ELF-1 (cell line): ENCODE results near the gene SLC16A3.

Experiments
- DNase-seq: peaks from one replicate; pipeline ENCODE4 v3.0.0-alpha.2; 2016; ENCODE audit warnings: low read depth, low spot score

The SLC16A3 gene

DNA sequence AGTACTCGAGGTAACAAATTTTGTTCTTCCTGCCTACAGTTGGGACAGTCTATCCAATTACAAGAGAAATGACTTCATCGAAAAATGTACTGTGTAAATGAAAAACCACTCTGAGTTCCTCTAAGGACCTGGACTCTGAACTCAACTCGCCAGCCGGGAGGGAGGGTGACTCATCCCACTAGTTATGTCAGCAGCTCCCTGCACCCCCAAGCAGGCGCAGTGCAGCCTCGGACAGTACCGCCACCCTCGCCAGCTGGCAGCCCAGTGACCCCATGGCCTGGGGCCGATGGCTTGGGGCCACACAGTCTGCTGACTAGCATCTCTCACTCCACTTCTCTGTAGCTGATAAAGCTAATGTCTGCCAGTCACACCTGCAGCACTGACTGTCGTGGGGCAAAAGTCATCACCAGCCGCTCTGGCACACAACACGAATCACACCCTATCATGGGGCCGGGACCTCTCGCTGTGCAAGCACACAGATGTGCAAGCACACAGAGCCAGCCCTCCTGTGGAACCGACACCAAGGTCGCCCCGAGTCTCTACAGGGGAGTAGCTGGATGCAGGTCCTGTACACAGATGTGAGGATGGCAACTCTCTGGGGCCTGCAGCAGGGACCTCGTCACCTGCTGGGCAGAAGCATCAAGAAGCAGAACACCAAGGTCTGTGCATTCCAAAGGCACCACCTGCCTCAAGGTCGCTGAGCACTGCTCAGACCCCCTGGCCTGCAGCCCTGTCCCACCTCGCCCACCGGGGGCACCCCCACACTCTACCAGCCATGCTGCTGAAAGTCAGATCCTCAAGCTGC lies 38.9 kb downstream of the SLC16A3 start:
- DNase-seq = no peak

DNA sequence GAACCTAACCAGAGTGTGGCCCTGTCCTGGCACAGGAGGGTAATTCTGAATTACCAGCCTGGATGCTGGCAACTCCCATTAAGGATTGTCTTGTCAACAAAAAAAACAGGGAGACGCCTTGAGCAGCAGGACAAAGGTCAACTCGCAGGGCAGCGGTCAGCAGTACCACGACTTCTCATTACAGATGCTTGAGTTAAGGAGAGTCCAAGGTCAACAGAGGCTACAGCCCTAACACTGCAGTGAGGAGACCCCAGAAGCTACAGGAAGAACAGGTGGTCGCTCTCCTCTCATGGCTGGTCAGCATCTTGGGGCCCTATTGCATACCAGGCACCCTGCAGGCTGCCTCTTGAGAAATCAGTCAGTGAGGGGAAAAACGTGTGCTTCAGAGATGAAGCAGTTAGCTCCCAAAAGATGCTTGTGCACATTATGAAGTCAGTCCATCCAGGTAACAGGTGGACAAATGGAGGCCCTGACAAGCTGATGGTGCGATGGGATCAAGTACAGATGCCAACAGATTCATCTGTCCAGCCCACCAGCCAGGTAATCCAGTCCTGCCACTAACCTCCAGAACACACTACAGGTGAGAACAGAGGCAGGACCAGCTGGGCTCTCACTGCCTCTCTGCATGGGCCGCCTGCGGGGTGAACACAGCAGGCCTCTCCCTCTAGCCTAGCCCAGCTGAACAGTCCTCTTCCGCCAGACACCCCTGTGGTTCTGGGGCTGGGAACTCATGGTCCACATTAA lies 40.5 kb downstream of the SLC16A3 start:
- no peak for DNase-seq

DNA sequence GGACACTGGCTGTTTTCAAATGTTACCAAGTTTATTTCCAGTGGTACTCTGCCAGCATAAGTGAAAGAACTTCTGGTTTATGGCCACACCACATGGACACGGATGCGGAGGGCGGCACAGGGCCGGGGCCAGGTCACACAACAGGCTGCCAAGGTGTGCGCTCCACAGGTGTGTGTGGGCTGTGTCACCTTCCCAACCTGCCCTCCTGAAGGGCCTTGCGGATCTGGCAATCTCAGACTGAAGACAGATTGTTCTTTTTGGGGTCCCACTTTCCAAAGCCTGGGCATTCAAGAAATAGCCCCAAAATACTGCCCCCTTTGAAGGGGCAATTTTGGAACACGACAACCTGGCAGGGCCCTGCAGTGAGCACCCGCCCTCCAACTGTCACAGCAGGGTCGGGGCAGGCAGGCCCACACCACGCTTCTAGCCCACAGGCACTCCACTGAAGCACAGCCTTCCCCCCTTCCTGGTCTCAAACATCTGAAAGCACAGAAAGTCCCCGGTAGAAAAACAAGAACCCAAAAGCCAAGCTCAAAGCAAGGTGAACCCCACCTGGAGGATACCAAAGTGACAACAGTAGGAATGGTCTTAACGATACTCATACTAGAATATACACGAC lies 41.1 kb downstream of the SLC16A3 start:
- DNase-seq = no peak

DNA sequence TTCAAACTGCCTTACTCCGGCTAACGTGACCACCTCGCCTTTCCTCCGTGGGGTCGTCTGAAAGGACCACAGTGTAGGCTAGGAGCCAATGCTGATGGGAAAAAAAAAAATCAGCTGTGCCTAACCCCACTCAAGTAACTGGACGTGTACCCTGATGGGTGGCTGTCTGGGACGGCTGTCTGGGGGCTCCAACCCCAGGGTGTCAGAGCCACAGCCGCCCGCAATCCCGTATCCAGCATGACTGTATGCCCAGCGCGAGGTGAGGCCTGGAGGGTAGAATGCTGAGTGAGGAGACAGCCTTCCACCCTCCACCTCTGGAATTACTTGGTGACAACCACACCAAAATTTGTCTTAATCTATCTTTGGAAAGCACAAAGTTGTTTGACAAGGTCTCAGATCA lies 41.8 kb downstream of the SLC16A3 start:
- no peak for DNase-seq

DNA sequence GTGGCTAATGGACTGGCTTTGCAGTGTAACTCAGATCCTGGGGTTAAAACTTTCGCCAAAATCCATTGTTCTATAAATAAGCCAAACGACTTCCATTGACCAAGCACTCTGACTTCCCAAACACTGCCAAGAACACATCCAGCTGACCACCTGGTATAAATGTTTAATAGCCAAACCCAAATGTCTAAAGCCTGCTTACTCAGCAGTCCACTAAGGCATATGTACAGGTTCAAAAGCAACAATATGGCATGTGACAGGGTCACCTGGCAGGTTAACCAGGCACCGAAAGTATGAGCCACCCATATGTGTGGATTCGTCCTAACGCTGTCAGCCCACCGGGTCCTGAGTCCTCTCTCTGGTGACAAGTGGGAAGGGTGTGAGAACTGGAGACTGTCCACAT lies 42.6 kb downstream of the SLC16A3 start:
- no peak for DNase-seq

DNA sequence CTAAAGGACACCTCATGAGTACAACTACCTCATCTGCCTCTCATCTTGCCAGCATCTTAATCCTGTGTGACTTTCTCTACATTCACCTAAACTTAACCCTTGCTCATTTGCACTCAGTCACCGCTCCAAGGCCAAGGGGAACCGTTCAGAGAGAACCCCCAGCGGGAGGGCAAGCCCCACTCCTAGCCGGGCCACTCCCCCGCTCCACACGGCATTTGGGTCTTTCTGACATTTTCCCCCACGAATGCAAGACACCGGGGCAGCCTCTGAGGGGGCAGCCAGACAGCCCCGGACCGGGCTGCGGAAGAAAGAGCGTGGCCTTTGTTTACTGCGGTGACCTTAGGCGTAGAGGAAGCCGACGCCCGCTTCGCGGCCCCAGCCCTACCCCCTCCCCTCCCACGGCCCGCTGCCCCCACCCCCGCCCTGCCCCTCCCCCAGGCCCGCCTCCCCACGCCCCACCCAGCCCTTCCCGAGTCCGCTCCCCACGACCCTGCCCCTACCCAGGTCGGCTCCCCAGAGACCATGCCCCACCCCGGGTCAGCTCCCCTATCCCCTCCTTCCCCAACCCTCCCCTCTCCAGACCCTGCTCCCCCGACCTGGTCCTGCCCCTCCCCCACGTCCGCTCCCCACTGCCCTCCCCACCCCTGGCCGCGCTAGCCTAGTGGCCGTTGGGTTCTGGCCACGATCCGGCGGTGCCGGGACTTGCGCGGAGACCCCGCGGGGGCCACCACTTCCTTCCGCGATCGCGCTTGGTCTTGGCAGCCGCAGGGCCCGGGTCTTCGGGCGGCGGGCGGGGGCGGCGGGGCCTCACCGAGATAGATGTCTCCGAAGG lies 43.9 kb downstream of the SLC16A3 start:
- DNase-seq = no peak

DNA sequence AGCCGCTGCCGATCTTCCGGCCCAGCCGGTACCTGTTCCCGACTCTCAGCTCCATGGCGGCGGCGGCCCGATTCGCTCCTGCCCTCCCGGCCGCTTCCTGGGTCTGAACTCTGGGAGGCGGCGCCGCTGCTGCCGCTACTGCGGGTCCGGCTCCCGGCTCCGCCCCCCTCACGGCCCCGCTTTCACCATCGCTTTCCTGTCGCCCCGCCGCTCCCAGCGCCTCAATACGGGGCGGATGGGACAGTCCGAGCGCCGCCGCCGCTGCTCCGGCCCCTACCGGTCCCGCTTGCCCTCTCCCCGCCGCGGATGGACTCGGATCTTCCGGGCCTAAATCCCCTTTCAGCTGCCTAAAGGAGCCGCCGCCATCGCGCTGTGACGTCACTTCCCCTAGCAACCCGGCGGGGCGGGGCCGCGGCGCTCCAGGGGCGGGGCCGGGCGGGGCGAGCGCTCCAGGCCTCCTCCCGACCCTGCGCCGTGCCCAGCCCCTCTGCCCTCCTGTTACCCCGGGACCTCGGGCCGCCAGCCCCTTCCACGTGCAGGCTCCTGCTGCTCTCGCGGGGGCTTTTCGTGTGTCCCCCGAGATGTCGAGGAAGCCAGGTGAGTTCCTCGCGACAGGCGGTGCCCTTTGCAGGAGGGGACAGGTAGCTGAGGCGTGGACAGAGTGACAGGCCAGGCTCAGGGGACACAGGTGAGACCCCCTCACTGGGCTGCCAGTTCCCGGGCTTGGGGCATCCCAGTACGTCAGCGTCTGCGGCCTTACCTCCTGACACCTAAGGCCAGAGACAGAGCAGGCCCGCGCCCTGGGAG lies 44.7 kb downstream of the SLC16A3 start, which contains the start of gene CSNK1D:
Gene CSNK1D, minus strand, starts transcription at position 374 of the 807 bp plus-strand sequence. Its CDS starts 319 bp downstream, at position 55.
- DNase-seq = peak; percentile 90

DNA sequence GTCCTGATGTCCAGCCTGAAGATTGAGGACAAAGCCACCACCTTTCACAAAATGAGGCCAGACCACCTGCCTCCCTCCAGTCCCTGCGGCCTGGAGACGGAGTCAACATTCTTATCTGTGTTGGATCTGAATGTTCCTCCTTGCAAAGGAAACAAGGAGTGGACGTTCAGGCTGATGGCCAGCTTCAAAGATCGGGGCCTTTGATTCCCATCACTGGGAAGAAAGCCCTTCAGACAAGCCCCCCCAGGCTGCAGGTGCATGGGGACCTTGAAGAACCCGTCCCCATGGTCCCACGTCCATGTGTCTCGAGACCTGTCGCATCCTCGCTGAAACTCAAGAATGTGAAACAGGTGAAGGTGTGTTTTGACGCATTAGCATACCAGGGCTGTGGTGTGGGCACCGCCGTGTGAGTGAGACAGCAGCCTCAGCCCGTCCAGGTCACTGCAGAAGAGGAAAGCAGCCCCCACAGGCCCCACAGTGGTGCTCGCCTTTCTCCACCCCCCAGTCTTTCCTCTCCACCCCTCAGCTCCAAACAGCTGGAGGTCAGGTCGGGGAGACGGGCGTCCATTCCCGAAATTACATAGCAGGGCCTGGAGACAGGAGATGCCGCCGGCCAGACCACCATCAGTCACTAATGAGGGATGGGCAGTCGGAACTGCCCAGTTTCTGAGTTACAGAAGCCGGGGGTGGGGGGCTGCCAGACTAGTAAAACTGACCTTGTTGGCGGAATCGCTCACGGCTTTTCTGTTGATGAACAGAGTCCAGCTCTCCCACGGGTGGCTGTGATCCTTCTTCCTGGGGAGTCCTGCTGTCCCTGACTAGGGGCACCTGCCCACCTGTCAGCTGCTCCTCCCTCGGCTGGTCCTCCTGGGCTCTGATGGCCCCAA lies 45.5 kb downstream of the SLC16A3 start:
- no peak for DNase-seq

DNA sequence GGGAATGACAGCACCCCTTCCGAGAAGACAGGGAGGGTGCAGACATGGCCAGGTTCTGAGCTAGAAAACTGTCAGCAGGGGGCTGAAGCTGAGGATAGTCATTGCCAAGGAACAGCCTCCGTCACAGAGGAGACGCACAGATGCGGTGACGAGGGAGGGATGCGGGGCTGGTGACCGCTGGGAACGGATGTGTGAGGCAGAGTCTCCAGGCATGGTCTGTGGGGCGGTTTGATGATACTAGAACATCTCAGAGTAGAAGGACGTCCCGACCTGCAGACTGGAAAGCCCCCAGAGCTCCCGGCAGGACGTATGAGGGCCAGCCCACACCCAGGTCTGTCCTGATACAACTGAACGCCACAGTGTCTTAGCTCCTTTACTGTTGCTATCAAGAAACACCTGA lies 46.5 kb downstream of the SLC16A3 start:
- DNase-seq = no peak

DNA sequence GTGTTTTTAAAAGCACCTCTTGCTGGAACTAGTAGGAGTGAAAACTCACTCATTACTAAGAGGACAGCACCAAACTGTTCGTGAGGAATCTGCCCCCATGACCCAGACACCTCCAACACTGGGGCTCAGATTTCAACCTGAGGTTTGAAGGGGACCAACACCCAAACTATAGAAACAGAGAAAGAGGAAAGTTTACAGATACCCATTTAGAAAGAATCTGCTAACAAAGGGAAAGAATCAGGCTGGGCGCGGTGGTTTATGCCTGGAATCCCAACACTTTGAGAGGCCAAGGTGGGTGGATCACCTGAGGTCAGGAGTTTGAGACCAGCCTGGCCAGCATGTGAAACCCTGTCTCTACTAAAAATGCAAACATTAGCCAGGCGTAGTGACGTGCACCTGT lies 48.1 kb downstream of the SLC16A3 start:
- no peak for DNase-seq

DNA sequence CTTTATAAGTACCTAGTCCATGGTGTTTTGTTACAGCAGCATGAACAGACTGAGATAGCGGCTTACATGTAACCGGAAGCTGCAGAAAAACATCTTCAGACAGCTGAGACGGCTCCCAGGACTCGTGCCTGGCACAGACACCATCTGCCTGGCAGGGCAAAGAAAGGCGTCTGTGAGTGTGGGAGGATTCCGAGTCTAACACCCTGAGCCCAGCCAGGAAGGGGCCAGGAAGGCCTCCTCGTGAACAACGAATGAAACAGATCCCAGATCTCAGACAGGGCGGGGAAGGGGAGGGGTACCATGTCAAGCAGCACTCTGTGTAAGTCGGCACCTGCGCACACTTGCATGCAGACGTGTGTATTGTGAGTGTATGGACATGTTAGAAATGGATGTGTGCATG lies 49.0 kb downstream of the SLC16A3 start:
- no peak for DNase-seq

DNA sequence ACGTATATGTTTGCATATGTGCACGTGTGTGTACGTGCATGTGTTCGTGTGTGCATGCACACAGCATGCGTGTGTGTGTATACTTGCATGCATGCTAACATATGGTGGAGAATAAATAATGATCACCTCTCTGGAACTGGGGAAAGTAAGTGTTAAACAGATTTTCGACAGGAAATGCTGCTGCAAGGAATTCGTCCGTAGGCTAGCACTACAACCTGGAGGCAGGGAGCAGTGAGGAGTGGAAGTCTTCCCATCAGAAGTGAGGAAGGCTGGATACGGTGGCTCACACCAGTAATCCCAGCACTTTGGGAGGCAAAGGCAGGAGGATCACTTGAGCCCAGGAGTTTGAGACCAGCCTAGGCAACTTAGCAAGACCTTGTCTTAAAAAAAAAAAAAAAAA lies 49.5 kb downstream of the SLC16A3 start:
- no peak for DNase-seq

DNA sequence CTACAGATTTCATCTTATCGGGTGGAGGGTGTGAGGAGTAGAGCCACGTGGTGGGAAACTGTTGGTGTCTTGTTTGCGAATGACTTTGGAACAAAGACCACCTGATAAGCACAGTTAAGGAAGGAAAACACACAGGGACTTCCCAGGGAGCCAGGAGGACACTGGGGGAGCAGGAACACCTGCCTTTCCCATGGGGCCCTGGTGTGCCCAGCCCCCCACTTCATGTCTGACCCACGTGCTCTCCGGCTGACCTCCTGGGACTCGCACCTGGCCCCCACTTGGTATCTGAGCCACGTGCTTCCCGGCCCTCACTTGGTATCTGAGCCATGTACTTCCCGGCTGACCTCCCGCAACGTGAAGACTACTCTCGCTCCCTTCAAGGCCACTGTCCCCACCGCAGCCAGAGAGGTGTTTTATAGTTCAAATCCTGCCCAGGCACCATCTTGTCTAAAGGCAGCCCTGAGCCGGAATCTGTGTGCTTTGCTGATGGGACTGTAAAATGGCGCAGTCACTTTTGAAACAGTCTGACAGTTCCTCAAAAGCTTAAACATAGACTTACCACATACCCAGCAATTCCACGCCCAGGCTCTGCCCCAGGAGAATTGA lies 50.0 kb downstream of the SLC16A3 start:
- no peak for DNase-seq

DNA sequence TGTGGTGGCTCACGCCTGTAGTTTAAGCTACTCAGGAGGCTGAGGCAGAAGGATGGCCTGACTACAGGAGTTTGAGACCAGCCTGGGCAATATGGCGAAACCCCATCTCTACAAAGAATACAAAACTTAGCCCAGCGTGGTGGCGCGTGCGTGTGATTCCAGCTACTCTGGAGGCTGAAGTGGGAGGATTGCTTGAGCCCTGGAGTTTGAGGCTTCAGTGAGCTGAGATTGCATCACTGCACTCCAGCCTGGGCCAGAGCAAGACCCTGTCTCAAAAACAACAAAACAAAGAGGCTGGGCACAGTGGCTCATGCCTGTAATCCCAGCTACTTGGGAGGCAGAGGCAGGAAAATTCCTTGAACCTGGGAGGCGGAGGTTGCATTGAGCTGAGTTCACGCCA lies 51.7 kb downstream of the SLC16A3 start:
- DNase-seq = no peak

DNA sequence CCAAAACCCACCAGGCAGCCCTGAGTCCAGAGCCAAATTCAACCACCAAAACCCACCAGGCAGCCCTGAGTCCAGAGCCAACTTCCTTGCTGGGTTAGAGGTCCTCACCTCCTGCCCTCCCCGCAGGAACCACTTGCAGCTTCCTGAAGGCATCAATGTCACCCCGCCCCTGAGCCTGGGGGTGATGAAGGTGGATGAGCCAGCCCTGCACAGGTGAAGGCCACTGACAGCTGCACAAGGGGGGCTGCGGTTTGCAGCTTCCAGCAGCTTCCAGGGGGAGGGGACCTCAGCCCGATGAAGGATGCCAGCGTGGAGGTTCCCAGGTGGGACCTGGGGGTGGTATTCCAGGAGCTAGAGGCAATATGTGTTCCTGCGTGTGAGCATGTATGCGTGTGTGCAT lies 52.2 kb downstream of the SLC16A3 start:
- DNase-seq = no peak

DNA sequence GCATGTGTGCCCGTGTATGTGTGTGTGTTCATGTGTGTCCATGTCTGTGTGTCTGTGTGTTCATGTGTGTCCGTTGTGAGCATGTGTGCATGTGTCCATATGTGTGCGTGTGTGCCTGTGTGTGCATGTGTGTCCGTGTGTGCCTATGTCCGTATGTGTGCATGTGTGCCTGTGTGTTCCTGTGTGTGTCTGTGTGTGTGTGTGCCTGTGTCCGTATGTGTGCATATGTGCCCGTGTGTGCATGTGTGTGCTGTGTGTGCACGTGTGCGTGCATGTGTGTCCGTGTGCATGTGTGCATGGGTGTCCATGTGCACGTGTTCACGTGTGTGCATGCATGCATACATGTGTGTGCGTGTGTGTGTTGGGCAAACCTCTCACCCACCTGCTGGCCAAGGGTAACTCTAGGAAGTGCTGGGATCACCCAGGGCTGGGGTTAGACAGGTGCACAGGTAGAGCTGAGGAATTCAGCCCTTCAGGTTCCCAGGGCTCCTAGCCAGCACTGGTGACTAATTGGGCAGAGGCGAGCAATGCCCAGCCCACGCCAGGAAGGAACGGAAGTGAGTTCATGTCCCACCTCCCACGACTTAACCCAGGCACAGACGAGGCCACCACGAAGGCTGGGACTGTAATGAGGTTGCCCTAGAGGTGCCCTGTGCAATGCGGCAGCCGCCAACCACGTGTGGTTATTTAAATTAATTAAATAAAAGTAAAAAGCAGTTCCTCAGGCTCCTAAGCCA lies 52.8 kb downstream of the SLC16A3 start:
- no peak for DNase-seq

DNA sequence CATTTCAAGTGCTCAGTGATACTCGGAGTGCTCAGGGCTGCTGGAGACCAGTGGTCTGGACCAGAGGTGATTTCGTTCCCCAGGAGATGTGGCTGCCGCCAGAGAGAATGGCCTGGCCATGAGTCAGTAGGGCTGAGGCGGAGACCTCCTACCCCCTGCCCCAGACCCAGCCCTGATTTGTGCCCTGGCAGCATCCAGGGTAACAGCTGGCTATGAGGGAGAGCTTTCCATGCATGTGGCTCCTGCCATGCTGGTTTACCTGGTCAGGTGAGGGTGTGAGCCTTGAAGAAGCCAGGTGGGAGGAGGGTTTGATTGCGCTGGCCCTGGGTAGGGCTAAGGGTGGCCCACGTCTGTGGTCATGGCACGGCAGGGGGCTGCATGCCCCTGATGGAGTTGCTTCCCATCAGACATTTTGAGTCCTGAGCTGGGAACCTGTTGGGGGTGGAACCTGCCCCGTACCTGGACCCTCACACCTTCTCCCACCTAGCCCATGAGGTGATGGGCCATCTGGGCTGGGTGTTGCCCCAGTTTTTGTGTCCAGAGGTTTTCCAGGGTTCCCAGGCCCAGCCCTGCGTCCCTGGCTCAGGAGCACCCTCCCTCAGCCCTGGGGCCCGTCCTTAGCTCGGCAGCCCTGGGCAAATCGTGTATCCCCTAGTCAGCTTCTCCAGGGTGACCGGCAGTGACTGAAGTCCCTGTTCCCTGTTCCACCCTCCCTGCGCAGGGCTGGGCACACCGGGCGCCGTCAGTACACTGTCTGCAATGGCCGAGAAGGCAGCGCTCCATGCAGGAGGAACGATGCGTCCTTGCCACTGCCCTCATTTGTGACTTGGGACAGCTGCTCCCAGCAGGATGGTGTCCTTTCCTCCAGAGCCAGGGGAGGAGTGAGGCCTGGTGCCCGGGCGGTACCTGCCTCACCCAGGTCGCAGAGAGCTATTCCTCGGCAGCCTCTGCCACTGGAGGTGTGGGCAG lies 53.7 kb downstream of the SLC16A3 start:
- DNase-seq = no peak
